Measurements from ENCODE around the gene OR2C3.

The OR2C3 gene

GRCh38 chr1:247506831-247507230, 29.4 kb downstream of the OR2C3 start:
- TF ChIP-seq CTCF (IDR thresholded peaks at IDR 0.05; ENCODE audit: low read depth, low read length, missing control alignments): no peak
- Histone ChIP-seq H3K36me3 (replicated peaks) (no peaks in the 10 kb centered on the region), H3K27ac (no peak overlapping the region), H3K27me3 (replicated peaks) (no peaks in the 10 kb centered on the region), H3K4me3 (ENCODE audit: low read depth, low read length) (no peak overlapping the region)
- in situ Hi-C loops (cut with HindIII; ENCODE audit: low pct_ligation_motif_present, low sequenced_read_pairs): no loop called here
- no peak for DNase-seq

DNA sequence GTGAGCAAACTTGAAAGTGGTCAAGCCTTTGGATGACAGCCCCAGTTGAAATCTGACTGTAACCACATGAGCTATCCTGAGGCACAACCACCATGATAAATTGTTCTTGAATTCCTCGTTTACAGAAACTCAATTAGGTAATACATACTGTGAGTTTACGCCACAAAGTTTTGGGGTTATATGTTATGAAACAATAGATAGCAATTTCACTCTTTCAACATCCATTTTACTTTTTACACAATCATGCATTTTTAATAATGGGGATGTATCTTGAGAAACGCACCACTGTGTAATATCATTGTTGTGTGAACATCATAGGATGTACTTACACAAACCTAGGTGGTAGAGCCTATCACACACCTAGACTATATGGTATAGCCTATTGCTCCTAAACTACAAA, 35.4 kb downstream of the OR2C3 start:
- in situ Hi-C loops (cut with HindIII; ENCODE audit: low pct_ligation_motif_present, low sequenced_read_pairs): no loop called here
- no peak overlapping the region for H3K27ac ChIP-seq
- no peaks in the 10 kb centered on the region for H3K27me3 ChIP-seq (replicated peaks)
- DNase-seq: no peak
- TF ChIP-seq CTCF (IDR thresholded peaks at IDR 0.05; ENCODE audit: low read depth, low read length, missing control alignments): no peak
- no peaks in the 10 kb centered on the region for H3K36me3 ChIP-seq (replicated peaks)
- no peak overlapping the region for H3K4me3 ChIP-seq (ENCODE audit: low read depth, low read length)

DNA sequence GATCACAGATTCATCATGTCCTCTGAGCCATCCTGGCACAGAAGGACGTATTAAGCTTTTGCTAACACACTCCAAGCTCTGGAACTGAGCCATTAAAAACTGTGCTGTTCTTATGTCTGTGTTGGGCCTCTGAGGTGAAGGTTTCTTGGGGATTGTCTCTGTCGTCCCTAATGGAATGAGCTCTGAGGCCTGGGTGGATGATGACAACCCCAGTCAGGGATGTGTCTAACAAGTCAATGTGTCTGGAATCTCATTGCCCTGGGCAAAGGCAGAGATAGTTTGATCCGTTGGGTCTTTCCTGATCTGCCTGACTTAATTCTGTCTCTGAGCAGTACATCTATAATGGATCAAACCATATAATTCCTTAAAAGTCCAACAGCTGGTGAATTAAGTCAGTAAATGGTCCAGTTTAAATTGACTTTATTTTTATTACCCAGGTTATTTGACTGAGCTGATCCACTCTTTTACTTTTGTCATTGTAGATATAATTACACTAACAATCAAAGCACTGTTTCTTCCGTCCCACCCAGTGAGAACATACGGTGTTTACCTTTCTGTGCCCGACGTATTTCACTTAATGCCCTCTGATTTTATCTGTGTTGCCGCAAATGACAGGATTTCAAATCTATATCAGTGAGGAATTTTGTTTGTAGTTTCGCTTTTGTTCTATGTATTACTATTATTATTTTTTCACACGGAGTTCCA, 39.5 kb downstream of the OR2C3 start:
- Histone ChIP-seq H3K27me3 (replicated peaks) (no peaks in the 10 kb centered on the region), H3K4me3 (ENCODE audit: low read depth, low read length) (no peak overlapping the region), H3K27ac (no peak overlapping the region), H3K36me3 (replicated peaks) (no peaks in the 10 kb centered on the region)
- peak; percentile 1 for DNase-seq
- no peak for TF ChIP-seq CTCF (IDR thresholded peaks at IDR 0.05; ENCODE audit: low read depth, low read length, missing control alignments)
- in situ Hi-C loops (cut with HindIII; ENCODE audit: low pct_ligation_motif_present, low sequenced_read_pairs): no loop called here

DNA sequence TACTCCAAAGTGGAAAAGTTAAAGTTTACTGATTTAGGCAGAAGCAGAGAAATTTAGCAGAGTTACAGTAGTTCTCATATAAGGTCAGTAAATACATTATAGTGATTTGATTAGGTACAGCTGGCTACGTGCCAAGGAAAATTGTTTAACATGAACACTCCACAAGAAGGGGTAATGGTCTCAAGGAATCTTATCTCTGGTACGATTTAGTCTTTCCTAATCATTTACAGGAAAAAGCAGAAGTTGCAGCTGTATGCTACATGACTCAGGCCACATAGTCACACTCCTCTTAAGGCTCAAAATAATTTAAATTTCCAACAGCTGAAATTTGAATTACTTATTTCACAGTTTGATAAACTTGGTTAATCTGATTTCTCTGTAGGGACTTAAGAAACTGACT, 41.5 kb downstream of the OR2C3 start:
- H3K36me3 ChIP-seq (replicated peaks): no peaks in the 10 kb centered on the region
- no peak overlapping the region for H3K27ac ChIP-seq
- in situ Hi-C loops (cut with HindIII; ENCODE audit: low pct_ligation_motif_present, low sequenced_read_pairs): no loop called here
- no peak overlapping the region for H3K4me3 ChIP-seq (ENCODE audit: low read depth, low read length)
- H3K27me3 ChIP-seq (replicated peaks): no peaks in the 10 kb centered on the region
- TF ChIP-seq CTCF (IDR thresholded peaks at IDR 0.05; ENCODE audit: low read depth, low read length, missing control alignments): no peak
- DNase-seq: no peak

GRCh38 chr1:247493106-247493505, 43.1 kb downstream of the OR2C3 start:
- Histone ChIP-seq H3K27me3 (replicated peaks) (no peaks in the 10 kb centered on the region), H3K27ac (no peak overlapping the region), H3K4me3 (ENCODE audit: low read depth, low read length) (no peak overlapping the region), H3K36me3 (replicated peaks) (no peaks in the 10 kb centered on the region)
- no peak for TF ChIP-seq CTCF (IDR thresholded peaks at IDR 0.05; ENCODE audit: low read depth, low read length, missing control alignments)
- no peak for DNase-seq
- in situ Hi-C loops (cut with HindIII; ENCODE audit: low pct_ligation_motif_present, low sequenced_read_pairs): no loop called here

DNA sequence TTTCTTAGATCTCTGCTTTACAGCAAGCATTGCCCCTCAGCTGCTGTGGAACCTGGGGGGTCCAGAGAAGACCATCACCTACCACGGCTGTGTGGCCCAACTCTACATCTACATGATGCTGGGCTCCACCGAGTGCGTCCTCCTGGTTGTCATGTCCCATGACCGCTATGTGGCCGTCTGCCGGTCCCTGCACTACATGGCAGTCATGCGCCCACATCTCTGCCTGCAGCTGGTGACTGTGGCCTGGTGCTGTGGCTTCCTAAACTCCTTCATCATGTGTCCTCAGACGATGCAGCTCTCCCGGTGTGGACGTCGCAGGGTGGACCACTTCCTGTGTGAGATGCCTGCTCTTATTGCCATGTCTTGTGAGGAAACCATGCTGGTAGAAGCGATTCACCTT, 44.9 kb downstream of the OR2C3 start:
- no peak for DNase-seq
- Histone ChIP-seq H3K27ac (no peak overlapping the region), H3K4me3 (ENCODE audit: low read depth, low read length) (no peak overlapping the region), H3K27me3 (replicated peaks) (no peaks in the 10 kb centered on the region), H3K36me3 (replicated peaks) (no peaks in the 10 kb centered on the region)
- in situ Hi-C loops (cut with HindIII; ENCODE audit: low pct_ligation_motif_present, low sequenced_read_pairs): no loop called here
- TF ChIP-seq CTCF (IDR thresholded peaks at IDR 0.05; ENCODE audit: low read depth, low read length, missing control alignments): no peak

Data from brain microvascular endothelial cell (primary cell).